K562 (cell line): ENCODE data around the gene TOM1L2. TPM values are rescaled to one million over a fixed set of nuclear protein-coding genes. Genes with fewer than 3 reads are reported as not detected.

ENCODE experiments used
- ATAC-seq: fragments of 200-7000 bp; cut with Tn5 transposase; 3 replicates; pipeline ENCODE4 v1.9.1; 2020; ENCODE audit warnings: moderate library complexity
- BruUV-seq: library from RNA; stranded (reverse); fragments of 400-500 nt; replicated peaks from 2 replicates; lab custom pipeline; 2021; lab: Mats Ljungman, UMichigan
- CTCF ChIA-PET: fragments of 300-600 bp; formaldehyde crosslinking; extraction: SDS; loops from one replicate; lab custom pipeline; 2021; ENCODE audit warnings: low intra/inter-chr PET ratio; lab: Yijun Ruan, JAX
- POLR2A ChIA-PET: fragments of 300-600, 350-650 bp; sonication (Branson Sonifier 250); formaldehyde crosslinking; extraction: SDS; loops from one replicate; lab custom pipeline; 2021; ENCODE audit warnings: antibody characterized with exemption, inconsistent platforms; lab: Yijun Ruan, JAX
- DNase-seq, 4 experiments: peaks; one replicate each; pipeline versions ENCODE4 v3.0.0 to v3.0.0-alpha.2; 2011 to 2018; ENCODE audit warnings: low spot score in 3 of 4, mixed read lengths in 3 of 4; ENCODE audit errors: extremely low read depth in 1 of 4
- FAIRE-seq: peaks from 2 replicates; lab custom pipeline; 2011; peaks lifted over from hg19 to GRCh38; lab: Jason Lieb, UNC
- H2AFZ ChIP-seq: 2 replicates; pipeline ENCODE4 v1.6.0; 2011; ENCODE audit warnings: low read depth, low read length, control low read depth, inconsistent platforms
- H3K27ac ChIP-seq: fragments of 200-600 bp; 3 replicates; pipeline ENCODE4 v1.8.0; 2011; ENCODE audit warnings: low read depth, mild to moderate bottlenecking, control low read depth, inconsistent platforms, low read length, moderate library complexity, mixed read lengths; ENCODE audit errors: extremely low read depth
- H3K27me3 ChIP-seq, 2 experiments: fragments of 300-600 bp in 1 of 2; 2 replicates in 1 of 2; 3 replicates in 1 of 2; pipeline versions ENCODE4 v1.6.0 to v1.8.0; 2011; ENCODE audit warnings: inconsistent platforms in 2 of 2, low read length in 2 of 2, mild to moderate bottlenecking in 1 of 2, mixed read lengths in 1 of 2, moderate library complexity in 1 of 2; ENCODE audit not compliant: control insufficient read depth in 2 of 2, insufficient read depth in 2 of 2
- H3K36me3 ChIP-seq: fragments of 300-600 bp; 3 replicates; pipeline ENCODE4 v1.8.0; 2011; ENCODE audit warnings: mild to moderate bottlenecking, low read length, inconsistent platforms; ENCODE audit not compliant: control insufficient read depth, insufficient read depth
- H3K4me1 ChIP-seq, 2 experiments: fragments of 200-600 bp in 1 of 2; replicated peaks in 1 of 2; 2 replicates in 1 of 2; 3 replicates in 1 of 2; pipeline versions ENCODE4 v1.5.1 to v1.8.0; 2011; ENCODE audit warnings: inconsistent platforms in 2 of 2, low read length in 2 of 2, mild to moderate bottlenecking in 1 of 2, mixed read lengths in 1 of 2, moderate library complexity in 1 of 2; ENCODE audit not compliant: control insufficient read depth in 2 of 2, insufficient read depth in 2 of 2
- H3K4me2 ChIP-seq: 2 replicates; pipeline ENCODE4 v1.6.1; 2011; ENCODE audit warnings: low read length, control low read depth, inconsistent platforms, mixed read lengths; ENCODE audit not compliant: insufficient read depth
- H3K4me3 ChIP-seq: fragments of 200-600 bp; sonication (generic), shearing (Covaris generic); 2 replicates; pipeline ENCODE4 v1.5.1; 2016; ENCODE audit warnings: control low read depth, inconsistent platforms
- H3K79me2 ChIP-seq: fragments of 200-600 bp; 3 replicates; pipeline ENCODE4 v1.8.0; 2011; ENCODE audit warnings: low read length, inconsistent platforms; ENCODE audit not compliant: control insufficient read depth, insufficient read depth
- H3K9ac ChIP-seq, 2 experiments: 2 replicates each; pipeline versions ENCODE4 v1.6.0 to v1.6.1; 2011; ENCODE audit warnings: low read depth in 2 of 2, low read length in 2 of 2, control low read depth in 1 of 2, inconsistent platforms in 1 of 2, mild to moderate bottlenecking in 1 of 2, mixed read lengths in 1 of 2; ENCODE audit not compliant: insufficient read depth in 1 of 2
- H3K9me1 ChIP-seq: one replicate; pipeline ENCODE4 v1.6.0; 2011; ENCODE audit warnings: inconsistent platforms, mild to moderate bottlenecking, low read length, moderate library complexity; ENCODE audit not compliant: control insufficient read depth, insufficient read depth
- H3K9me3 ChIP-seq: replicated peaks from 2 replicates; pipeline ENCODE4 v1.5.1; 2011; ENCODE audit warnings: low read depth, low read length, inconsistent platforms; ENCODE audit not compliant: control insufficient read depth, insufficient read depth
- H4K20me1 ChIP-seq: replicated peaks from 2 replicates; pipeline ENCODE4 v1.6.1; 2011; ENCODE audit warnings: low read length, inconsistent platforms, mixed read lengths; ENCODE audit not compliant: control insufficient read depth, insufficient read depth
- ADNP ChIP-seq: fragments of 200-800 bp; sonication (Bioruptor generic); IDR thresholded peaks from 2 replicates; pipeline ENCODE4 v1.6.1; 2016; ENCODE audit warnings: missing genetic modification characterization, missing compliant biosample characterization
- ARID2 ChIP-seq: fragments of 450-650 bp; IDR thresholded peaks from 2 replicates; pipeline ENCODE4 v1.6.1; 2017; ENCODE audit warnings: antibody characterized with exemption, mild to moderate bottlenecking
- CAMTA2 ChIP-seq: fragments of 250-450 bp; sonication (Bioruptor Pico); conservative IDR thresholded peaks from 2 replicates; pipeline ENCODE4 v1.5.1; 2022
- CCAR2 ChIP-seq: fragments of 200-400 bp; formaldehyde crosslinking; IDR thresholded peaks from 2 replicates; pipeline ENCODE4 v1.6.1; 2017; ENCODE audit warnings: mild to moderate bottlenecking, low read depth, low read length
- CTCFL ChIP-seq: IDR thresholded peaks from 2 replicates; pipeline ENCODE4 v1.6.1; 2011; ENCODE audit warnings: borderline replicate concordance, low read depth, mild to moderate bottlenecking, moderate library complexity, low read length; ENCODE audit not compliant: insufficient read depth, poor library complexity, severe bottlenecking
- HMG20B ChIP-seq: fragments of 250-450 bp; sonication (Bioruptor Pico); IDR thresholded peaks from 2 replicates; pipeline ENCODE4 v1.5.0; 2021; ENCODE audit warnings: mild to moderate bottlenecking
- MAFG ChIP-seq: fragments of 450-650 bp; conservative IDR thresholded peaks from 2 replicates; pipeline ENCODE4 v1.6.1; 2016; ENCODE audit warnings: missing genetic modification characterization, missing compliant biosample characterization
- SNIP1 ChIP-seq: fragments of 450-650 bp; IDR thresholded peaks from 2 replicates; pipeline ENCODE4 v1.7.1; 2017; ENCODE audit warnings: low read depth, mild to moderate bottlenecking
- WHSC1 ChIP-seq: IDR thresholded peaks from one replicate; pipeline ENCODE4 v1.6.1; 2012; ENCODE audit warnings: low read length, control low read depth, inconsistent platforms
- ZNF655 ChIP-seq: fragments of 250-450 bp; sonication (Bioruptor Pico); IDR thresholded peaks from 2 replicates; pipeline ENCODE4 v1.5.0; 2021
- ZNF76 ChIP-seq: fragments of 250-450 bp; sonication (Bioruptor Pico); IDR thresholded peaks from 2 replicates; pipeline ENCODE4 v1.4.0; 2020; ENCODE audit warnings: mild to moderate bottlenecking, moderate library complexity, borderline replicate concordance
- WGBS: fragments of 100-300 bp; shearing (Covaris generic); methylation state at CpG from one replicate; pipeline ENCODE4 v1.1.6; 2016; ENCODE audit warnings: low coverage, mixed read lengths; ENCODE audit not compliant: insufficient coverage; ENCODE audit errors: missing lambda C conversion rate; 5-methylcytosine and 5-hydroxymethylcytosine counted together
- in situ Hi-C: fragments of 300-500 bp; cut with MboI; formaldehyde crosslinking; loops from 4 replicates; pipeline ENCODE4 v1.15.0; 2018; ENCODE audit warnings: inconsistent platforms, mixed read lengths
- intact Hi-C: fragments of 100-400 bp; cut with micrococcal nuclease; formaldehyde crosslinking; loops from 2 replicates; pipeline ENCODE4 v1.14.2; 2022
- polyA plus RNA-seq, 8 experiments: library from polyadenylated mRNA; depleted of rRNA in 4 of 8; stranded (reverse) in 5 of 8; unstranded in 3 of 8; fragments of >200 nt; fragmentation: Nextera tagmentation in 2 of 8; fragmentation: Illumina TruSeq in 1 of 8; extraction: Ambion mirVana in 2 of 8; extraction: Trizol in 1 of 8; gene quantifications; 2 replicates each; pipeline versions ENCODE4 v1.2.1 to v1.2.3, GENCODE V29; 2011 to 2014; ENCODE audit warnings: inconsistent platforms in 1 of 8, missing spikeins in 1 of 8
- total RNA-seq, 7 experiments: library from RNA; depleted of rRNA in 6 of 7; stranded (reverse); fragments of >200 nt in 6 of 7; fragmentation: Illumina TruSeq in 2 of 7; extraction: Trizol in 2 of 7; gene quantifications; 2 replicates each; pipeline versions ENCODE4 v1.2.1 to v1.2.3, GENCODE V29; 2011 to 2021; ENCODE audit warnings: low replicate concordance in 1 of 7

The TOM1L2 gene
- total and polyA plus RNA-seq, 9 of the 15 experiments (the other 6 are each of a cell fraction or from before 2014, with no cell fraction given): 0.07 to 6.0 (median 2.5) TPM

- TF ChIP-seq CTCFL (peak; percentile 25), ARID2 (peak; percentile 81)
- TF ChIP-seq, all 486 proteins: peak for 25
Observed at GRCh38 chr17:17890773-17891759, 81.1 kb downstream of the TOM1L2 start (continued).

GRCh38 chr17:17889922-17890321, 82.3 kb downstream of the TOM1L2 start:
- Histone ChIP-seq H3K79me2 (no peaks in the 10 kb centered on the region), H2AFZ (no peak overlapping the region), H3K4me3 (no peak overlapping the region), H3K27ac (no peak overlapping the region), H3K4me1 (peaks cover 0 to 7% of the 10 kb centered on the region in 2 experiments; a peak in 2 of 5 replicates), H4K20me1 (no peaks in the 10 kb centered on the region), H3K9me1 (no peaks in the 10 kb centered on the region), H3K27me3 (no peaks in the 10 kb centered on the region), H3K9ac (no peak overlapping the region), H3K9me3 (no peaks in the 10 kb centered on the region), H3K36me3 (no peaks in the 10 kb centered on the region), H3K4me2 (no peak overlapping the region)
- no peak for TF ChIP-seq HMG20B (CRISPR knock-in tag)
- TF ChIP-seq CAMTA2 (CRISPR knock-in tag): no peak
- no peak for TF ChIP-seq SNIP1
- TF ChIP-seq MAFG (tag): no peak
- no peak for TF ChIP-seq ZNF76 (CRISPR knock-in tag)
- no peak for TF ChIP-seq ADNP (tag)
- no peak for TF ChIP-seq CCAR2
- no peak for TF ChIP-seq ZNF655 (CRISPR knock-in tag)
- TF ChIP-seq WHSC1: no peak
- DNase-seq (no peak), FAIRE-seq (no peak), ATAC-seq (no peak)
- ChIA-PET POLR2A (no interaction called here), CTCF (interaction anchor here (0.5 to 1.3 kb wide), 4 partner anchors 142 to 329 kb away, joined by 3 to 9 read pairs (median 4); no protein-coding TSS in a partner anchor)
- in situ Hi-C loops: no loop called here
- WGBS: 86% methylated on average over 2 of the region's 2 CpGs
- intact Hi-C loops: loop anchor here (2.0 kb wide), 1 partner anchor 29 kb away; no protein-coding TSS in a partner anchor
- BruUV-seq: no TSS peak
